Body of pancreas (tissue), 4 donors: ENCODE measurements around the gene GOLPH3. TPM values are rescaled to one million over a fixed set of nuclear protein-coding genes. Genes with fewer than 3 reads are reported as not detected.

Experiments used
- ATAC-seq: fragments of 150-250 bp; one replicate; pipeline ENCODE4 v1.9.1; 2016
- DNase-seq, 4 donors: peaks; one replicate each; pipeline ENCODE4 v3.0.0-alpha.2; 2019
- H3K27ac ChIP-seq, 4 donors: fragments of 200-600 bp; sonication (generic); 1 replicate in 3 of 4; 2 replicates in 1 of 4; pipeline versions ENCODE4 v1.5.1 to v1.6.1; 2016 to 2019; ENCODE audit warnings: mild to moderate bottlenecking in 1 of 4, mixed read lengths in 1 of 4, moderate library complexity in 1 of 4
- H3K27me3 ChIP-seq, 2 donors: fragments of 200-600 bp; sonication (generic); one replicate each; pipeline ENCODE4 v1.6.0; 2016; ENCODE audit warnings: mild to moderate bottlenecking in 1 of 2
- H3K36me3 ChIP-seq, 2 donors: fragments of 200-600 bp; sonication (generic); replicated peaks in 1 of 2; 2 replicates each; pipeline ENCODE4 v1.5.1; 2016; ENCODE audit warnings: low read depth in 2 of 2; ENCODE audit not compliant: insufficient read depth in 1 of 2
- H3K4me1 ChIP-seq: fragments of 200-600 bp; sonication (generic); one replicate; pipeline ENCODE4 v1.6.0; 2016
- H3K4me3 ChIP-seq, 2 donors: fragments of 200-600 bp; sonication (generic); 1 replicate in 1 of 2; 2 replicates in 1 of 2; pipeline ENCODE4 v1.5.1; 2016 to 2019
- H3K9me3 ChIP-seq, 3 donors: fragments of 200-600 bp; sonication (generic); 1 replicate in 2 of 3; 2 replicates in 1 of 3; pipeline ENCODE4 v1.5.1; 2016
- POLR2A ChIP-seq, 3 donors: fragments of 450-650 bp; IDR thresholded peaks; one replicate each; pipeline ENCODE4 v1.6.1; 2016; ENCODE audit warnings: antibody characterized with exemption in 3 of 3, mild to moderate bottlenecking in 2 of 3
- WGBS, 2 donors: methylation state at CpG; one replicate each; pipeline ENCODE4 v1.1.5; 2017; 5-methylcytosine and 5-hydroxymethylcytosine counted together
- intact Hi-C: fragments of 100-400 bp; cut with DNase I; formaldehyde crosslinking; loops from one replicate; pipeline ENCODE4 v1.15.1; 2023
- total RNA-seq, 2 donors: library from RNA; depleted of rRNA; stranded (reverse); fragments of >200 nt; gene quantifications; one replicate each; pipeline ENCODE4 v1.1.0, GENCODE V29; 2016
- TF ChIP-seq, protein P1 (sequence below), 7 experiments: fragments of 450-650 bp in 4 of 7; fragments of 200-600 bp in 3 of 7; sonication (generic) in 3 of 7; IDR thresholded peaks; one replicate each; pipeline ENCODE4 v1.5.1; 2016 to 2019; ENCODE audit warnings: antibody characterized with exemption in 7 of 7

Gene GOLPH3
- total RNA-seq, 2 donors from 2014 or later, result 74.2 to 78.4 TPM

DNA sequence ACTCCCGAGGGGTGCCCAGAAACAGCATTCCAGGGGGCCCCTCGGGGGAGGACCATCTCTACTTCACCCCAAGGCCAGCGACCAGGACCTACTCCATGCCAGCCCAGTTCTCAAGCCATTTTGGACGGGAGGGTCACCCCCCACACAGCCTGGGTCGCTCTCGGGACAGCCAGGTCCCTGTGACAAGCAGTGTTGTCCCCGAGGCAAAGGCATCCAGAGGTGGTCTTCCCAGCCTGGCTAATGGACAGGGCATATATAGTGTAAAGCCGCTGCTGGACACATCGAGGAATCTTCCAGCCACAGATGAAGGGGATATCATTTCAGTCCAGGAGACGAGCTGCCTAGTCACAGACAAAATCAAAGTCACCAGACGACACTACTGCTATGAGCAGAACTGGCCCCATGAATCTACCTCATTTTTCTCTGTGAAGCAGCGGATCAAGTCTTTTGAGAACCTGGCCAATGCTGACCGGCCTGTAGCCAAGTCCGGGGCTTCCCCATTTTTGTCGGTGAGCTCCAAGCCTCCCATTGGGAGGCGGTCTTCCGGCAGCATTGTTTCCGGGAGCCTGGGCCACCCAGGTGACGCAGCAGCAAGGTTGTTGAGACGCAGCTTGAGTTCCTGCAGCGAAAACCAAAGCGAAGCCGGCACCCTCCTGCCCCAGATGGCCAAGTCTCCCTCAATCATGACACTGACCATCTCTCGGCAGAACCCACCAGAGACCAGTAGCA is 83.9 kb downstream of the GOLPH3 start:
- WGBS, 2 donors, result 89 to 91% methylated on average over 12 to 24 of the region's 24 CpGs
- DNase-seq, result no peak
- ATAC-seq, result no peak
- H3K27ac ChIP-seq, result no peak overlapping the region
- H3K27me3 ChIP-seq, result no peaks in the 10 kb centered on the region
- H3K36me3 ChIP-seq, result no peaks in the 10 kb centered on the region
- H3K9me3 ChIP-seq, result no peaks in the 10 kb centered on the region
- no peak overlapping the region for H3K4me3 ChIP-seq
- intact Hi-C loops, result no loop called here
- no peaks in the 10 kb centered on the region for H3K4me1 ChIP-seq
- TF ChIP-seq, protein P1, sequence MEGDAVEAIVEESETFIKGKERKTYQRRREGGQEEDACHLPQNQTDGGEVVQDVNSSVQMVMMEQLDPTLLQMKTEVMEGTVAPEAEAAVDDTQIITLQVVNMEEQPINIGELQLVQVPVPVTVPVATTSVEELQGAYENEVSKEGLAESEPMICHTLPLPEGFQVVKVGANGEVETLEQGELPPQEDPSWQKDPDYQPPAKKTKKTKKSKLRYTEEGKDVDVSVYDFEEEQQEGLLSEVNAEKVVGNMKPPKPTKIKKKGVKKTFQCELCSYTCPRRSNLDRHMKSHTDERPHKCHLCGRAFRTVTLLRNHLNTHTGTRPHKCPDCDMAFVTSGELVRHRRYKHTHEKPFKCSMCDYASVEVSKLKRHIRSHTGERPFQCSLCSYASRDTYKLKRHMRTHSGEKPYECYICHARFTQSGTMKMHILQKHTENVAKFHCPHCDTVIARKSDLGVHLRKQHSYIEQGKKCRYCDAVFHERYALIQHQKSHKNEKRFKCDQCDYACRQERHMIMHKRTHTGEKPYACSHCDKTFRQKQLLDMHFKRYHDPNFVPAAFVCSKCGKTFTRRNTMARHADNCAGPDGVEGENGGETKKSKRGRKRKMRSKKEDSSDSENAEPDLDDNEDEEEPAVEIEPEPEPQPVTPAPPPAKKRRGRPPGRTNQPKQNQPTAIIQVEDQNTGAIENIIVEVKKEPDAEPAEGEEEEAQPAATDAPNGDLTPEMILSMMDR (IDR thresholded peaks at IDR 0.05), result no peak
- TF ChIP-seq POLR2A (IDR thresholded peaks at IDR 0.05), result no peak

DNA sequence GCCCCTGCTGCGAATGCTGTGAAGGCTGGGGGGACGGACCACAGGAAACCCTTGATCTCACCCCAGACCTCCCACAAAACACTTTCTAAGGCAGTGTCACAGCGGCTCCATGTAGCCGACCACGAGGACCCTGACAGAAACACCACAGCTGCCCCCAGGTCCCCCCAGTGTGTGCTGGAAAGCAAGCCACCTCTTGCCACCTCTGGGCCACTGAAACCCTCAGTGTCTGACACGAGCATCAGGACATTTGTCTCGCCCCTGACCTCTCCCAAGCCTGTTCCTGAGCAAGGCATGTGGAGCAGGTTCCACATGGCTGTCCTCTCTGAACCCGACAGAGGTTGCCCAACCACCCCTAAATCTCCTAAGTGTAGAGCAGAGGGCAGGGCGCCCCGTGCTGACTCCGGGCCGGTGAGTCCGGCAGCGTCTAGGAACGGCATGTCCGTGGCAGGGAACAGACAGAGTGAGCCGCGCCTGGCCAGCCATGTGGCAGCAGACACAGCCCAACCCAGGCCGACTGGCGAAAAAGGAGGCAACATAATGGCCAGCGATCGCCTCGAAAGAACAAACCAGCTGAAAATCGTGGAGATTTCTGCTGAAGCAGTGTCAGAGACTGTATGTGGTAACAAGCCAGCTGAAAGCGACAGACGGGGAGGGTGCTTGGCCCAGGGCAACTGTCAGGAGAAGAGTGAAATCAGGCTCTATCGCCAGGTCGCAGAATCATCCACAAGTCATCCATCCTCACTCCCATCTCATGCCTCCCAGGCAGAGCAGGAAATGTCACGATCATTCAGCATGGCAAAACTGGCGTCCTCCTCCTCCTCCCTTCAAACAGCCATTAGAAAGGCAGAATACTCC is 84.7 kb downstream of the GOLPH3 start:
- H3K27me3 ChIP-seq, result no peaks in the 10 kb centered on the region
- no peak overlapping the region for H3K27ac ChIP-seq
- H3K36me3 ChIP-seq, result no peaks in the 10 kb centered on the region
- DNase-seq, result no peak
- H3K4me1 ChIP-seq, result no peaks in the 10 kb centered on the region
- 90 to 93% methylated on average over 29 to 30 of the region's 30 CpGs for WGBS, 2 donors
- no peak for ATAC-seq
- no peak overlapping the region for H3K4me3 ChIP-seq
- no peaks in the 10 kb centered on the region for H3K9me3 ChIP-seq
- TF ChIP-seq, protein P1 (IDR thresholded peaks at IDR 0.05), result no peak
- no peak for TF ChIP-seq POLR2A (IDR thresholded peaks at IDR 0.05)
- intact Hi-C loops, result loop anchor here (10.0 kb wide), 1 partner anchor 265 kb away; no protein-coding TSS in a partner anchor

DNA sequence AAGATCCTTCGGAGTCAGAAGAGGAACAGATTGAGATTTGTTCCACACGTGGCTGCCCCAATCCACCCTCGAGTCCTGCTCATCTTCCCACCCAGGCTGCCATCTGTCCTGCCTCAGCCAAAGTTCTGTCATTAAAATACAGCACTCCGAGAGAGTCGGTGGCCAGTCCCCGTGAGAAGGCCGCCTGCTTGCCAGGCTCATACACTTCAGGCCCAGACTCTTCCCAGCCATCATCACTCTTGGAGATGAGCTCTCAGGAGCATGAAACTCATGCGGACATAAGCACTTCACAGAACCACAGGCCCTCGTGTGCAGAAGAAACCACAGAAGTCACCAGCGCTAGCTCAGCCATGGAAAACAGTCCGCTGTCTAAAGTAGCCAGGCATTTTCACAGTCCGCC is 85.9 kb downstream of the GOLPH3 start:
- intact Hi-C loops, result loop anchor here (10.0 kb wide), 1 partner anchor 263 kb away; no protein-coding TSS in a partner anchor
- TF ChIP-seq, protein P1 (IDR thresholded peaks at IDR 0.05), result no peak
- no peak for TF ChIP-seq POLR2A (IDR thresholded peaks at IDR 0.05)
- H3K36me3 ChIP-seq, result no peaks in the 10 kb centered on the region
- H3K9me3 ChIP-seq, result no peaks in the 10 kb centered on the region
- DNase-seq, result no peak
- no peak for ATAC-seq
- 82 to 91% methylated on average over 11 to 12 of the region's 12 CpGs for WGBS, 2 donors
- no peak overlapping the region for H3K27ac ChIP-seq
- H3K27me3 ChIP-seq, result no peaks in the 10 kb centered on the region
- no peak overlapping the region for H3K4me3 ChIP-seq
- no peaks in the 10 kb centered on the region for H3K4me1 ChIP-seq

DNA sequence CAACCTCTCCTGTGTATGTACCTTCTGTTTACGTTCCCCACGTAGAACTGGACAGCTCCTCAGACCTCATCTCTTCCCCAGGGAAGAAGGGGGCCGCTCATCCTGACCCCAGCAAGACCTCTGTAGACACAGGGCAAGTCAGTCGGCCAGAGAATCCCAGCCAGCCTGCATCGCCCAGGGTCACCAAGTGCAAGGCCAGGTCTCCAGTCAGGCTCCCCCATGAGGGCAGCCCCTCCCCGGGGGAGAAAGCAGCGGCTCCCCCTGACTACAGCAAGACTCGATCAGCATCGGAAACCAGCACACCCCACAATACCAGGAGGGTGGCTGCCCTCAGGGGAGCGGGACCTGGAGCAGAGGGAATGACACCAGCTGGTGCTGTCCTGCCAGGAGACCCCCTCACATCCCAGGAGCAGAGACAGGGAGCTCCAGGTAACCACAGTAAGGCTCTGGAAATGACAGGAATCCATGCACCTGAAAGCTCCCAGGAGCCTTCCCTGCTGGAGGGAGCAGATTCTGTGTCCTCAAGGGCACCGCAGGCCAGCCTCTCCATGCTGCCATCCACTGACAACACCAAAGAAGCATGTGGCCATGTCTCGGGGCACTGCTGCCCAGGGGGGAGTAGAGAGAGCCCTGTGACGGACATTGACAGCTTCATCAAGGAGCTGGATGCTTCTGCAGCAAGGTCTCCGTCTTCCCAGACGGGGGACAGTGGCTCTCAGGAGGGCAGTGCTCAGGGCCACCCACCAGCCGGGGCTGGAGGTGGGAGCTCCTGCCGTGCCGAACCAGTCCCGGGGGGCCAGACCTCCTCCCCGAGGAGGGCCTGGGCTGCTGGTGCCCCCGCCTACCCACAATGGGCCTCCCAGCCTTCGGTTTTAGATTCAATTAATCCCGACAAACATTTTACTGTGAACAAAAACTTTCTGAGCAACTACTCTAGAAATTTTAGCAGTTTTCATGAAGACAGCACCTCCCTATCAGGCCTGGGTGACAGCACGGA is 86.7 kb downstream of the GOLPH3 start:
- no peak overlapping the region for H3K27ac ChIP-seq
- TF ChIP-seq, protein P1 (IDR thresholded peaks at IDR 0.05), result no peak
- TF ChIP-seq POLR2A (IDR thresholded peaks at IDR 0.05), result no peak
- no peaks in the 10 kb centered on the region for H3K9me3 ChIP-seq
- intact Hi-C loops, result loop anchor here (10.0 kb wide), 1 partner anchor 263 kb away; no protein-coding TSS in a partner anchor
- DNase-seq, result no peak
- WGBS, 2 donors, result 91 to 92% methylated on average over 12 to 22 of the region's 24 CpGs
- H3K4me1 ChIP-seq, result no peaks in the 10 kb centered on the region
- H3K4me3 ChIP-seq, result no peak overlapping the region
- no peak for ATAC-seq
- no peaks in the 10 kb centered on the region for H3K36me3 ChIP-seq
- no peaks in the 10 kb centered on the region for H3K27me3 ChIP-seq
